ENCODE data around the gene TSHZ1.

TSHZ1 gene

GRCh38 chr18:75309564-75309963 lies 99.0 kb downstream of the TSHZ1 start:
- TF ChIP-seq CTCF (IDR thresholded peaks at IDR 0.05; ENCODE audit: extremely low read depth, missing control alignments): no peak
- no peak for DNase-seq (ENCODE audit: low spot score)

- TF ChIP-seq CTCF (IDR thresholded peaks at IDR 0.05; ENCODE audit: extremely low read depth, missing control alignments): no peak
- no peak for DNase-seq (ENCODE audit: low spot score)
Observed at GRCh38 chr18:75314117-75314516, 103.5 kb downstream of the TSHZ1 start.

- TF ChIP-seq CTCF (IDR thresholded peaks at IDR 0.05; ENCODE audit: extremely low read depth, missing control alignments): no peak
- DNase-seq (ENCODE audit: low spot score): no peak
Observed at GRCh38 chr18:75314606-75315005, 104.0 kb downstream of the TSHZ1 start.

GRCh38 chr18:75316223-75316622 lies 105.6 kb downstream of the TSHZ1 start:
- no peak for DNase-seq (ENCODE audit: low spot score)
- TF ChIP-seq CTCF (IDR thresholded peaks at IDR 0.05; ENCODE audit: extremely low read depth, missing control alignments): no peak

GRCh38 chr18:75316826-75317225 lies 106.2 kb downstream of the TSHZ1 start:
- no peak for TF ChIP-seq CTCF (IDR thresholded peaks at IDR 0.05; ENCODE audit: extremely low read depth, missing control alignments)
- DNase-seq (ENCODE audit: low spot score): no peak

GRCh38 chr18:75317300-75317699 lies 106.7 kb downstream of the TSHZ1 start:
- no peak for TF ChIP-seq CTCF (IDR thresholded peaks at IDR 0.05; ENCODE audit: extremely low read depth, missing control alignments)
- DNase-seq (ENCODE audit: low spot score): no peak

- DNase-seq (ENCODE audit: low spot score): peak; percentile 22
- no peak for TF ChIP-seq CTCF (IDR thresholded peaks at IDR 0.05; ENCODE audit: extremely low read depth, missing control alignments)
Observed at GRCh38 chr18:75317703-75318102, 107.1 kb downstream of the TSHZ1 start.
